ELR (cell line): ENCODE measurements around the gene HNRNPU.

Source experiments
- DNase-seq: peaks from one replicate; pipeline ENCODE4 v3.0.0-alpha.2; 2015; ENCODE audit warnings: low read depth

HNRNPU gene

DNA sequence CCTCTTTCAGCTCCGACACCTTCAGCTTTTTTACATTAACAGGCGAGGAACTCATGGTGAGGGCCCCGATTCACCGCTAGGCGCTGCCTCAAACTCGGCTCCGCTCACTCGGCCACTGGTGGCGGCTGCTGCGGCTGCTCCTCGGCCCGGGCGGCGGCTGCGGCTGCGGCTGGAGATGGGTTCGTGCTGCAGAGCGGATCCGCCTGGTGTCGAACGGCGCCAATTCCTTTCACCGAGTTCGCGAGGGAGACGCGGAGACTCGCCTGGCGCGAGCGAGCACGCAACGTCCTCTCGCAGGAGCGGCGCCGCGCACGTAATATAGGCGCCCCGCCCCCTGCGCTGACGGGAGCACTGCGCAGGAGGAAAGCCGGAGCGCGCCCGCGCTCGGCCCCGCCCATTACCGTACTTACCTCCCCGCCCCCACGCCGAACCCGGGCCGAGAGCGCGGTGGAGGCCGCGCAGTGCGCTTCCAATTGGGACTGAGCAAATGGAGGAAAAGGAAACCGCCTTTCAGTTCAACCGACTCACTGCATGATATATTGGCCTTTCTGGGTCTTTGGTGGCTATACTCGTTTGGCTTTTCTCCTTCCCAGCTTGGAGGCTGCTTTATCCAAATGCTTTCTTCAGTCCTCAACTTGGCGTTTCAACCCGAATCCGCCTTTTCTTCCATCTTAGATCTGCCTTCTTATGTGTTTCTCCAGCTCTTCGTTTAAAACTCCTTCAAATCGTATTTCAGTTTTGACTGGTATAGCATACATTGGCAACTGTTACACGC is at the start of gene HNRNPU:
HNRNPU (minus strand) TSS at position 291 of the 775 bp plus-strand sequence; CDS start at position 55, 236 bp downstream.
- peak; percentile 98 for DNase-seq

DNA sequence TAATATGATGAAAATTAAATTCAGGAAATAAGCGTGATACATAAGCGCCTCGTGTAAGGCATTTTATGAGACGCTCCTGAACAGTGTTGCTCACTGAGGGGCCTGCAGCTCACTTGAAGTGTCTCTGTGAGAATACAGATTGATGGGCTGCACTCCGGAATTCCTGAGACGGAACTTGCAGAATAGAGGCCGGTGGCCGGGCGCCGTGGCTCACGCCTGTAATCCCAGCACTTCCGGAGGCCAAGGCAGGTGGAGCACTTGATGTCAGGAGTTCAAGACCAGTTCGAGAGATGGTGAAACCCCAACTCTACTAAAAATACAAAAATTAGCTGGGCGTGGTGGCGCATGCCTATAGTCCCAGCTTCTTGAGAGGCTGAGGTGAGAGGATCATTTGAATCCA is 49.5 kb upstream of the HNRNPU start:
- no peak for DNase-seq

DNA sequence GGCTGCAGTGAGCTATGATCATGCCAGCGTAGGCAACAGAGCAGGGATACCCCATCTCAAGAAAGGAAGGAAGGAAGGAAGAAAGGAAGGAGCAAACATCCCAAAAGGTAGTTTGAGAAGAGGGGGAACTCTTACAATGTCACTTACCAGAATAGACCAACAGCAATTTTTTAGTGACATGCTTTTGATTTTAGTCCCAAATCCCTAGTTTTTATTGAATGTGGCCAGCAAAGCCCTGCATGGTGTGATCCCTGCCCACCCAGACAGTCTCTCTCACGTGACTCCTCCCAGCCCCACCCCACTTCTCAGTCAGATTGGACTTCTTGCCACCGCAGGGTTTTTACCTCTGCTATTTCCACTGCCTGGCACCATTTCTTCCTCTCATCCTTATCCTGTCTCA is 39.8 kb upstream of the HNRNPU start:
- no peak for DNase-seq

DNA sequence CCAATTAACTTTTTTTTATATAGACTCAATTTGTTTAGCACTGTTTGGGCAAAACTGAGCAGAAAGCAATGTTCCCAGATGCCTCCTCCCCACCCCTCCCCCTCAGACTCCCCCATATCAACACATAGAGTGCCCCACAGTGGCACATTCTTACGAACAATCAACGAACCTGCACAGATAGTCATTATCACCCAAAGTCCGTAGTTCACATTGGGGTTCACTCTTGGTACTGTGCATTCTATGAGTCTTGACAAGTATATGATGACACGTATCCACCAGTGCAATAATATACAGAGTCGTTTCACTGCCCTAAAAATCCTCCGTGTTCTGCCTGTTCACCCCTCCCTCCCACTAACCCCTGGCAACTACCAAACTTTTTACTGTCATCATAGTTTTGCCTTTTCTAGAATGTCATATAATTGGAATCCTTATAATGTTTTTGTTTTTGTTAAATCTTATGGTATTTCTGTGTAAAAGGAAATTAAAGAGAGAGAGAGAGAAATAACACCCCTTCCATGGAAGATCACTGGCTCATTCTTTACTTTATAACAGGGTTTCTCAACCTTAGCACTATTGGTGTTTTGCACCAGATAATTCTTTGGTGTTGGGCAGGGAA is 37.2 kb upstream of the HNRNPU start:
- DNase-seq: no peak

DNA sequence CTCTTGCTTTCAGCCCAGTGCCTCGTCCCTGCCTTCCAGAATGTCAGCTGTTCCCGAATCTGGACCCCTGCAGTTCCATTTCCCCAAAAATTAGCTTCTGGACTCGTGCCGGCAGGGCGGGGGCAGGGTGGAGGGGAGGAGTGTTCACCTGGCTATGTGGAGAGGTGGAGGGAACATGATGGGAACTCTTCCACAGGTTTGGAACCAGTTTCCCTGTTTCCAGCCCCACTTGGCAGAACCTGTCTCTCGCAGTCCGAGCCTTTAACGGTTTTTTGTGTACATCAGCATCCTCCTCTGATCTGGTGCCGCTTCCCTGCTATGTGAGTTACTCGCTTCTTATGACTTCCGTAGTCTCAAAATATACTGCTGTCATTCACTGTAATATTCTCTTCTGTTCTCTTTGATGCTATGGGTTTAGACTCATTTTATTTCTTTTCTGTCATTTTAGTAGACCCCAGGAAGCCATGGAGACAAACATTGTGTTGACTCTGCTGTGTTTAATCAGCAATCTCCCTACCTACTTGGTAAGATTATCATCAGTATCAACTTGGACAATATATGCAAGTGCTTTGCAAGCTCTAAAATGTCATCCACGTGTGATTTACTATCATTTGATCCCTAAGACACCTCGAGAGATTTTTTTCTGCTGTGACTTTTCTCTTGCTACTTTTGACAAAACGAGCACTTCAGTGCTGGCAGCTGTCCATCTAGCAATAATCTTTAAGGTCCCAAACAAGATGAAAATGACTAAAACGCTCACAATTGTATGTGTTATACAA is 33.3 kb upstream of the HNRNPU start:
- DNase-seq: no peak

DNA sequence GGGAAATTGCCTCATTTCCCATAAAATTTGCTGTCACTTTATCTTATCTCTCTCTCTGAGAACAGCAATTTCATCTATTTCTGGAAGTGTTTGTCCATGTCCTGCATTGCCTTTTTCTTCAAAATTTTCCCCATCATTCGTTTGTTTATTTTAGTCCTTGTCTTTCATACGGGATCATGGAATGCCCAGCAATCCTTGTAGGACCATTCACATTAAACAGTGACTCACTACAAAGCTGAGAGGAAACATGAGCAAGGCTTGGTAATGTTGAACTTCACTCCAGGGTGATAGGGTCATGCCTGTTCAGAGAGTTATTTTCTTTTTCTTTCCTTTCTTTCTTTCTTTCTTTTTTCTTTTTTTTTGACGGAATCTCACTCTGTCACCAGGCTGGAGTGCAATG is 32.2 kb upstream of the HNRNPU start:
- peak; percentile 84 for DNase-seq

DNA sequence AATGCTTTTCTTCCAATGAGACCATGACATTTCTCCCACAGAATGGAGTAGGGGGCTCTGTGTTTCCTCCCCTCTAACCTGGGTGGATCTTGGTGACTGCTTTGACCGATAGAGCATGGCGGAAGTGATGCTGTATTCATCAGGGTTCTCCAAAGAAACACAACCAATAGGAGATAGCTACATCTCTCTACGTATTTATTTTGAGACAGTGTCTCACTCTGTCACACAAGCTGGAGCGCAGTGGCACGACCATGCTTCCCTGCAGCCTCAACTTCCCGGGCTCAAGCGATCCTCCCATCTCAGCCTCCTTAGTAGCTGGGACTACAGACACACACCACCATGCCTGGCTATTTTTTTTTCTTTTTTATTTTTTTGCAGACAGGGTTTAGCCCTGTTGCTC is 29.5 kb upstream of the HNRNPU start:
- DNase-seq: no peak

DNA sequence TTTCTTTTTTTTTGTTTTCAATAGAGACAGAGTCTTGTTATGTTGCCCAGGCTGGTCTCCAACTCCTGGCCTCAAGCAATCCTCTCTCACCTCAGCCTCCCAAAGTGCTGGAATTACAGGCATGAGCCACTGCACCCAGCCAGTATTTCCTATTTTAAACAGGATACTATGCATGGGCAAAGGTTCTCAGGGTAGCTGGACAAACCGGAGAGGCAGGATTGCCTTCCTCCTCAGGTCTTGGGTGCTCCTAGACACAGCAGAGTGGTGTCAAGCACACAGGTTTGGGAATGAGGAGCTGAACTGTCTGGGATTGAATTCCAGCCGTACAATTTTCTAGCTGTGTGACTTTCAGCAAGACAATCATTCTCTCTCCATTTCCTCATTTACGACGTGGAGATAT is 22.9 kb upstream of the HNRNPU start:
- DNase-seq: no peak

DNA sequence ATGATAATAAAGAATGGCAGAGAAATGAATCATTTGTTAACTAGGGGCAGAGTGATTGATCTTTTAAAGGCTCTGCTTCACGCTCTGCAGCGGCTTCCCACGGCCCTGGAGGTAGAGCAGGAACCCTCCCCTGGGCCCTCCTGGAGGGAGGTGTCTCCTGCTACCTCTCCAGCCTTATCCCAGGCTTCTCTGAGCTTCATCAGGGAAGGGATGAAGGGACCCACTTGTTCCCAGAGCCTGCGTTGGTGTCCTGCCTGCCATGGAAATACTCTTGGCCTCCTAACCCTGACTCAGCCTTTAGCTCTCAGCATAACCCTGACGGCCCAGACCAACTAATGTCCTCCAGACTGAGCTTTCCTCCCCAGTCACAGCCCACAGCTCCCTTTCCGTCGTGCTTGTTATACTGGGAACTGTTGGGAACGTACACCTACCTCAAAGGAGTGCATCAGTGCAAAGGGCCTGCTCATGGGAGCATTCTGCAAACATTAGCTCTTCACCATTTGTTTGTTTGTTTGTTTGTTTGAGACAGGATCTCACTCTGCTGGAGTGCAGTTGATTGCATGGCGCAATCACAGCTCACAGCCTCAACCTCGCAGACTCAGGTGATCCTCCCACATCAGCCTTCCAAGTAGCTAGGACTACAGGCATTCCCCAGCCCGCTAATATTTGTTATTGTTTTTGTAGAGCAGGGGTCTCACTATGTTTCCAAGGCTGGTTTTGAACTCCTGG is 17.4 kb upstream of the HNRNPU start:
- no peak for DNase-seq

DNA sequence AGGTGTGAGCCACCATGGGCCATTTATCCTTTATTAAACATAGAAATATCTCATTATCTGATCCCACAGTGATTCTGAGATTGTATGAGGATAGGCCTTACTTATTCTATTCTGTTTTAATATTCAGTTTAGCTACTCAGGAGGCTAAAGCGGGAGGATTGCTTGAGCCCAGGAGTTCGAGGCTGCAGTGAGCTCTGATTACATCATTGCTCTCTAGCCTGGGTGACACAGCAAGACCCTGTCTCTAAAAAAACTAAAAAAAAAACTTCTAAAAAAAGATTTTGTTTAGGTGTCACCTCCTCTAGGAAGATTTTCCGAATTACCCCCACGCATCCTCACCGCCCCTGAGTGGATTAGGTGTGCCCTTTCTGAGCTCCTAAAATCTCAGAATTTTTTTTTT is 14.3 kb upstream of the HNRNPU start:
- DNase-seq: no peak

DNA sequence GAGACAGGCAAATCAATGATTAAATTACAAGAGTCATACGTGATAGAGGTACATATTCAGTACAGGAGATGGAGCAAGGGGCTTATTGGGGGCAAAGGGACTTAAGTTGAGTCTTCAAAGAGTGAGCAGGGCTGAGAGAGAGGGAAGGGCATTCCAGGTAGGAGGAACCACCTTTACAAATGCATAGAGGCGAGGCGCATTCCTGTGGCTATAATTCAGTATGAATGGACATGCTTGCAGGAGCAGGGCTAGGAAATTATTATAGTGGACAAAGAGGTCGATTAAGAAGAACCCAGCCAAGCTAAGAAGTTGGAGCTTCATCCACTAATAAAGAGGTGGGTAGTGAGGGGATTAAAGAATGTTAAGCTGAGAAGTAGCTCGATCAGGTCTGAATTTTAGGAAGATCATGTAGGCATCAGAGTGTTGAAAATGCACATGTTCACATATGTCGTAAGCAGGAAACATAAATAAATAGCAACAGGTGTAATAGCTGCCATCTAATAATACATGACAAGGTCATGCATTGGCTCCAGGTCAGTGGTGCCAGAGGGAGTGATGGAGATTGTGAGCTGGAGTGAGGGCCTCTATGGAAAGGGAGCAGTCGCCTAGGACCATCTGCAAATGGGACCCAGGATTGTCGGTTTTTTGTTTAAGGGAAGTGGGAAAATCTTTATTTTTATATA is 12.0 kb upstream of the HNRNPU start:
- no peak for DNase-seq

DNA sequence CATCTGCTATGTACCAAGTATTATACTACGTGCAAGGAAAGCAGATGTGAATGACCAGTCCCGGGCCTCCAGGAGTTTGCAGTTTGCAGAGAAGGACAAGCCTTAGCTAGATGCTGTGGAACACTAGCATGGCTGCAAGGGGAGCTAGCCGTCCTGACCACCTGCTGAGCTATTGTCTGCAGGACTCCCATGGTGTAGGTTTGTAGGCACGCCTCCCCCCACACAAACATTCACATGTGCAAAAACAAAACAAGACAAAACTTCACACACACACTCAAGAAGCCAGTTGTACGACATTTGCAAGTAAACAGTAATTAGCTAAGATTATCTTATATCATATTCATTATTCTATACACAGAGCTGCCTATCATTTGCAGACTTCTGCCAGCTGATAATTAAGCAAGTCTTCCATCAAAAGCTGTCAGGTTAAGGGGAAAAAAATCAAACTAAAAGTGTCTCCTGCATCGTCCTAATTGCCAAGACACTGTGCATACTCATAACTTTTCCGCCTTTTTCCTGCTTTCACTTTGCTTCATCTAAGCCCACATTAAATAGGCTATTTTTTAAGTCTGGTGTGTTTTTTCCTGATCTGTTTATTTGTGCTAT is 10.7 kb upstream of the HNRNPU start:
- DNase-seq: no peak

DNA sequence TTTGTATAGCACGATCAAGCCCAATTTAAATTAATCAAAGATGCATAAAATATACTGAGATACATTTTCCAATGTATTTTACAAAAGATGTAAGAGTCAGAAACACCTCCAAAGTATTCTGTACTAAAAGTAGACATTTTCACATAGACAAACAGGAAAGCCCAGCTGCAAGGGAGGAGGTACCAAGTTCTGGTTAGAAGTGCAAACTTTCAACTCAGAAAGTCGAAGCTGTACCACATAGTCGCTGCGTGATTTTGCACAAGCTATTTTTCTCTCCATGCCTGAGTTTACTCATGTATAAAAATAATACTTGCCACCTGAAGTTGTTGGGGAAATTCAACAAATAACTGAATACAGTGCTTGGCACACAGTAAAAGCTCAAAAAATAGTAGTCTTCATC is 5.6 kb upstream of the HNRNPU start:
- DNase-seq: no peak

DNA sequence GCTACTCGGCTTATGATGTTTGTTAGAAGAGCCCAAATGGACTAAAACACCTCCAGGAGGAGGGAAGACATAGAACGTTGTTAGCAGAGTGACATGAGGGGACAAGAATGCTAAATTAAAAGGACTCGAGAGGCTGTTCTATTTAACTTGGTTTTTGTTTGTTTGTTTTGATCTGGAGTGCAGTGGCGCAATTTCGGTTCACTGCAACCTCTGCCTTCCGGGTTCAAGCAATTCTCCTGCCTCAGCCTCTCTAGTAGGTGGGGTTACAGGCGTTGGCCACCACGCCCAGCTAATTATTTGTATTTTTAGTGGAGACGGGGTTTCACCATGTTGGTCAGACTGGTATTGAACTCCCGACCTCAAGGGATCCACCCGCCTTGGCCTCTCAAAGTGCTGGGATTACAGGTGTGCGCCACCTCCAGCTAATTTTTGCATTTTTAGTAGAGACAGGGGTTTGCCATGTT is 5.1 kb upstream of the HNRNPU start:
- no peak for DNase-seq

DNA sequence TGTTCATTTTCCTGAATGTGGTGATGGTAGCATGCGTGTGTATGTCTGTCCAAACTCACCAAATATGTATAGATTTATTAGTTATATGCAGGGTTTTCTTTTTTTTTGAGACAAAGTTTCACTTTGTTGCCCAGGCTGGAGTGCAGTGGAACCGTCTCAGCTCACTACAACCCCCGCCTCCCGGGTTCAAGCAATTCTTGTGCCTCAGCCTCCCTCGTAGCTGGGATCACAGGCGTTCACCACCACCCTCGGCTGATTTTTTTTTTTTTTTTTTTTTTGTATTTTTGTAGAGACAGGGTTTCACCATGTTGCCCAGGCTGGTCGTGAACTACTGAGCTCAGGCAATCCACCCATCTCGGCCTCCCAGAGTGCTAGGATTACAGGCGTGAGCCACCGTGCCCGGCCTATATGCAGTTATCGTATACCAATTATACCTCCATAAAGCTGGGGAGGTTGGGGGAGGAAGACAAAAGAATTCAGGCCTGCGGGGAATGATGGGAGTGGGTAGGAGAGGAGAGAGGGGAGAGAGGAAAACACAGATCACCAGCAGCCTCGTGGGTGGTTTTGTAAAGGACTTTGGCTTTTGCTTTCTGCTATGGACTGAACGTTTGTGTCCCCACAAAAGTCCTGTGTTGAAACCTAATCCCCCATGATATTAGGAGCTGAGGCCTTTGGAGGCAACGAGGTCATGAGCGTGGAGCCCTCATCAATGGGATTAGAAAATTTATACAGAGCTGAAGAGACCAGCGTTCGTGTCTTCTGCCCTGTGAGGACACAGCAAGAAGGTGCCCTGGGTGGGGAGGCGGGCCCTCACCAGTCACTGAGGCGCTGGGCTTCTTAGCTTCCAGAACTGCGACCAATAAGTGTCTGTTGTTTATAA is 4.4 kb upstream of the HNRNPU start:
- no peak for DNase-seq

DNA sequence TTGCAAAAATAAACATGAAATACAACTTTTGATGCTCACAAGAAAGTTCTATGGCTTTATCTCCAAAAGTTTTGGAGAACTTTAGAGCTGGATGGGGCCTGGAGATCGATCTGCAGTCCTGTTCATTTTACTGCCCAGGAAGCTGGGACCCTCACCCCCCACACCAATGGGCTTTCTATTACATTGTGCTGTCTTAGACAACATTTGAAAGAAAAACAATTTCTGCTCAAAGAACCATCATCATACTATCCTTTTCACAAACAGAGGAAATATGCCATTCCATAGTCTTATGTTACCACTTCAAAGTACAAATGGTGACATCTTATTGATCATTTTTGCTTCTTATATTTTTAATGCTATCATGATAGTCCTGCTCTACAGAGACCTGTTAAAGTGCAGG is 2.0 kb upstream of the HNRNPU start:
- DNase-seq: no peak

DNA sequence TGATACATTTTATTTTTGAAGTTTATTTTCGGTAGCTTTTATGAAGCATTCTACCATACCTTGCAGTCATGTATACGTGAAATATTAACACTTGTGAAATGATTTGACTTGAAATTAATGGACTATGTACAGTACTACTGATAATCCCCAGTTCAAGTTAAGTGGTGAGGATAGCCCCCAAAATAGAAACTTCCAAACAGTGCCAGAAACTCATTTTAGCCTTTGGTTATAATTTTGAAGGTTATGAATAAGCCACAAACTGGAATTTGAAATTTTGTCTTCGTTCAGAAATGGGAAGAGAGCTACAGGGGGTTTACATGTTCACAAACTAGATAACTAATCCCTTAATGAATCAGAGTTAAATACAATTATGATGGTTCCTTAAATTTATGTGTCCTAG is 1.5 kb upstream of the HNRNPU start:
- no peak for DNase-seq

DNA sequence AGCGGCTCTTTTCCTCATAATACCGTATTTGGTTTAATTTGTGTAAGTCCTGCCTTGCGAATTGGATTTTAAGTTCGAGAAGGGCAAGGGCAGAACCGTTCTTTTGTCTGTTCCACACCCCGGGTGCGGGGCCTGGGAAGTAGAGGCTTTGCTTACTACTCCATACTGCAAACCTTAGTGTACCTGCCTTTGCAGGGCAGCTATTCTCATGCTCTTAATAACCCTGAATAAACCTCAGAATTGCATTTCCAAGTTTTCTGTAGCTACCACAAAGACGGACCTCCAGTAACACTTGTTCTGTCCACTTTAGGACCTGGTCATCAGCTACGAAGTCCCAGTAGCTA is 657 bp upstream of the HNRNPU start:
- DNase-seq: no peak

DNA sequence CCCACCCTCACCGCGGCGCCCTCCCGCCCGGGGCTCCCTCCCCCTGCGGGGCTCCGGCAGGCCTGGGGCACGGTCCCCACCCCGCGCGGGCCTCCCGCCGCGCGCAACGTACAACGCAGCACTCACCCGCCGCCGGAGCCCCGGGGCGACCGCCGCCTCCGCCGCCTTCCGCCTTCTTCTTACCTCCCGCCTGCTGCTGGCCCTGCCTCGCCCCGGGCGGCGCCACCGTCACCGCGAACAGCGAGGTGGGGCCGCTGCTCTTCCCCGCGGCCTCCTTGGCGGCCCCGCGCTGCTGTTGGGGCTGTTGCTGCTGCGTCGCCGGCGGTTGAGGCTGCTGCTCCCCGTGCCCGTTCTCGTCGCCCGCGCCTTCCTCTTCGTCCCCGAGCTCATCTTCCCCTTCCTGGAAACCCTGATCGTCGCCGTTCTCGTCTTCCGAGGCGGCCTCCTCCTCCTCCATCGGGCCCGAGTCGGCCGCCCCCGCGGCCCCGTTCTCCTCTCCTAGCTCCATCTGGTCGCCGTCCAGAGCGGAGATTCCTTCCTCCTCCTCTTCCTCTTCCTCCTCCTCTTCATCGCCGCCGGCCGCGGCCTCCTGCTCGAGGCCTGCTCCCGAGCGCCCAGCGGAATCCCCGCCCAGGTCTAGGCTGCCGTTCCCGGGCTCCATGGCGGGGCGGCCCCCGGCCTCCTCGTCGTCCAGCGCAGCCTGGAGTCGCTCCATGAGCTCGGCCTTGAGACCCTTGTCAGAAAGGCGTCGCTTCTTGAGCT is 671 bp downstream of the HNRNPU start:
- DNase-seq: no peak
